Osteoblast (primary cell): Measurements from ENCODE around the gene LXN. TPM values are rescaled to one million over a fixed set of nuclear protein-coding genes. Genes with fewer than 3 reads are reported as not detected.
"Not testable (repeated sequence)": the region's sequence is repeated elsewhere in the genome, so short reads cannot be mapped to it uniquely, and the experiment has no call there.

Source experiments
- DNase-seq: peaks from one replicate; pipeline ENCODE4 v3.0.0; 2011; ENCODE audit warnings: low spot score, mixed read lengths; ENCODE audit not compliant: insufficient read length; ENCODE audit errors: missing footprints
- H2AFZ ChIP-seq: 2 replicates; pipeline ENCODE4 v1.6.0; 2011; ENCODE audit warnings: mild to moderate bottlenecking, low read length
- H3K27ac ChIP-seq: 2 replicates; pipeline ENCODE4 v1.5.1; 2011; ENCODE audit warnings: mild to moderate bottlenecking, low read depth, low read length, moderate library complexity
- H3K27me3 ChIP-seq: 2 replicates; pipeline ENCODE4 v1.6.0; 2012; ENCODE audit warnings: mild to moderate bottlenecking, control low read depth, inconsistent platforms, low read length, moderate library complexity; ENCODE audit not compliant: insufficient read depth
- H3K36me3 ChIP-seq: 2 replicates; pipeline ENCODE4 v1.5.1; 2011; ENCODE audit warnings: mild to moderate bottlenecking, low read length, control low read depth, moderate library complexity; ENCODE audit not compliant: insufficient read depth
- H3K4me1 ChIP-seq: 2 replicates; pipeline ENCODE4 v1.5.1; 2011; ENCODE audit warnings: mild to moderate bottlenecking, low read length, control low read depth, moderate library complexity; ENCODE audit not compliant: insufficient read depth
- H3K4me2 ChIP-seq: 2 replicates; pipeline ENCODE4 v1.6.0; 2011; ENCODE audit warnings: mild to moderate bottlenecking, low read length; ENCODE audit not compliant: insufficient read depth
- H3K4me3 ChIP-seq: fragments of 200-600 bp; sonication (generic); 3 replicates; pipeline ENCODE4 v1.5.1; 2012; ENCODE audit warnings: mild to moderate bottlenecking, low read length, inconsistent platforms; ENCODE audit not compliant: insufficient read depth
- H3K79me2 ChIP-seq: 2 replicates; pipeline ENCODE4 v1.6.0; 2012; ENCODE audit warnings: mild to moderate bottlenecking, low read length, control low read depth, inconsistent platforms; ENCODE audit not compliant: insufficient read depth
- H3K9me3 ChIP-seq: 2 replicates; pipeline ENCODE4 v1.5.1; 2011; ENCODE audit warnings: low read depth, low read length, control low read depth
- H4K20me1 ChIP-seq: 2 replicates; pipeline ENCODE4 v1.6.0; 2012; ENCODE audit warnings: mild to moderate bottlenecking, low read length, control low read depth; ENCODE audit not compliant: insufficient read depth
- CTCF ChIP-seq: IDR thresholded peaks from 2 replicates; pipeline ENCODE4 v1.5.1; 2011; ENCODE audit warnings: mild to moderate bottlenecking, low read depth, low read length, moderate library complexity; ENCODE audit errors: extremely low read depth
- total RNA-seq: library from RNA; depleted of rRNA; stranded (reverse); fragments of >200 nt; gene quantifications from 2 replicates; pipeline ENCODE4 v1.2.3, GENCODE V29; 2012

LXN gene
- total RNA-seq, 1 donor, result 114 TPM

GRCh38 chr3:158700559-158700958, 28.1 kb upstream of the LXN start:
- Histone ChIP-seq H3K9me3 (no peaks in the 10 kb centered on the region), H3K36me3 (peaks cover 14% of the 10 kb centered on the region), H3K4me1 (peaks cover 46% of the 10 kb centered on the region), H3K27ac (peak overlapping the region; percentile 95), H3K79me2 (peaks cover 4% of the 10 kb centered on the region), H3K4me3 (no peak overlapping the region), H2AFZ (no peak overlapping the region), H3K4me2 (no peak overlapping the region), H4K20me1 (no peaks in the 10 kb centered on the region), H3K27me3 (no peaks in the 10 kb centered on the region)
- TF ChIP-seq CTCF, result no peak
- no peak for DNase-seq

- Histone ChIP-seq H3K4me1 (peaks cover 20% of the 10 kb centered on the region), H3K36me3 (peaks cover 24% of the 10 kb centered on the region), H3K4me2 (no peak overlapping the region), H3K79me2 (peaks cover 4% of the 10 kb centered on the region), H3K27me3 (no peaks in the 10 kb centered on the region), H3K27ac (no peak overlapping the region), H2AFZ (peak overlapping the region; percentile 25), H4K20me1 (no peaks in the 10 kb centered on the region), H3K9me3 (no peaks in the 10 kb centered on the region), H3K4me3 (no peak overlapping the region)
- no peak for TF ChIP-seq CTCF
- no peak for DNase-seq
Observed at GRCh38 chr3:158696618-158697017, 24.2 kb upstream of the LXN start.

DNA sequence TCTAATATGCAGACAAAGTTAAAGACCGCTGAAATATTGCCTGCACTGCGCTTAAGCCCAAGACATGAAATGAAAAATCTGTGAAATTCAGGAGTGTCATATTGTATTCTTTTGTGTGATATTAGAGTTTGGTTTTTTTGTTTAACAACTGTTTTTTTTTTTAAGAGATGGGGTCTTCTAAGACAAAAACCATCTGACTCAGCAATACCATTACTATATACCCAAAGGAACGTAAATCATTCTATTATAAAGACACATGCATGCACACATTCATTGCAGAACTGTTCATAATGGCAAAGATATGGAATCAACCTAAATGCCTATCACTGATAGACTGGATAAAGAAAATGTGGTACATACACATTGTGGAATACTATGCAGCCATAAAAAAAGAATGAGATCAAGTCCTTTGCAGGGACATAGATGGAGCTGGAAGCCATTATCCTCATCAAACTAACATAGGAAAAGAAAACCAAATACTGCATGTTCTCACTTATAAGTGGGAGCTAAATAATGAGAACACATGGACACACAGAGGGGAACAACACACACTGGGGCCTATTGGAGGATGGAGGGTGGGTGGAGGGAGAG, 21.5 kb upstream of the LXN start:
- H3K4me1 ChIP-seq, H4K20me1 ChIP-seq, H2AFZ ChIP-seq, H3K79me2 ChIP-seq, H3K4me3 ChIP-seq, H3K9me3 ChIP-seq, DNase-seq, H3K27ac ChIP-seq, H3K27me3 ChIP-seq, H3K4me2 ChIP-seq: not testable (repeated sequence)
- H3K36me3 ChIP-seq, result peaks cover 20% of the 10 kb centered on the region

- no peak for DNase-seq
- H3K4me3 ChIP-seq, result no peak overlapping the region
- H3K36me3 ChIP-seq, result peaks cover 4% of the 10 kb centered on the region
- H4K20me1 ChIP-seq, result no peaks in the 10 kb centered on the region
- no peaks in the 10 kb centered on the region for H3K27me3 ChIP-seq
- no peak for TF ChIP-seq CTCF
- no peak overlapping the region for H3K4me2 ChIP-seq
- H3K27ac ChIP-seq, result peak overlapping the region; percentile 94
- H3K79me2 ChIP-seq, result peaks cover 7% of the 10 kb centered on the region
- no peak overlapping the region for H2AFZ ChIP-seq
- no peaks in the 10 kb centered on the region for H3K9me3 ChIP-seq
- H3K4me1 ChIP-seq, result peaks cover 29% of the 10 kb centered on the region
Observed at GRCh38 chr3:158685159-158685558, 12.7 kb upstream of the LXN start.
